GM21528 (cell line): ENCODE data around the gene FAM13C.
"Not testable (repeated sequence)": the region's sequence is repeated elsewhere in the genome, so short reads cannot be mapped to it uniquely, and the experiment has no call there.

Experiments used
- ATAC-seq: cut with Tn5 transposase; IDR thresholded peaks from one replicate; pipeline ENCODE4 v1.9.1; 2021; ENCODE audit warnings: mild to moderate bottlenecking, moderate library complexity; ENCODE audit not compliant: unreplicated experiment, low FRiP score

The FAM13C gene

GRCh38 chr10:59362144-59362958, at the start of gene FAM13C:
Gene FAM13C, minus strand, starts transcription at chr10:59362549. Its CDS starts 89 bp downstream, at chr10:59362460.
- no peak for ATAC-seq

- ATAC-seq, result no peak
These were observed 42.9 kb upstream of the FAM13C start for GRCh38 chr10:59405235-59405634.

- ATAC-seq, result no peak
These were observed 37.9 kb upstream of the FAM13C start for GRCh38 chr10:59400214-59400613.

- not testable (repeated sequence) for ATAC-seq
These were observed 37.0 kb upstream of the FAM13C start for GRCh38 chr10:59399329-59399728.

- ATAC-seq, result no peak
These were observed 35.6 kb upstream of the FAM13C start for GRCh38 chr10:59397961-59398360.

- no peak for ATAC-seq
These were observed 33.6 kb upstream of the FAM13C start for GRCh38 chr10:59395984-59396383.

- ATAC-seq, result no peak
These were observed 31.0 kb upstream of the FAM13C start for GRCh38 chr10:59393349-59393748.

GRCh38 chr10:59391060-59391459, 28.7 kb upstream of the FAM13C start:
- no peak for ATAC-seq

- ATAC-seq, result no peak
These were observed 26.3 kb upstream of the FAM13C start for GRCh38 chr10:59388671-59388976.

- ATAC-seq, result no peak
These were observed 25.8 kb upstream of the FAM13C start for GRCh38 chr10:59387951-59388670.

GRCh38 chr10:59384761-59385160, 22.4 kb upstream of the FAM13C start:
- ATAC-seq, result no peak

GRCh38 chr10:59383908-59384307, 21.6 kb upstream of the FAM13C start:
- no peak for ATAC-seq

- no peak for ATAC-seq
These were observed 21.1 kb upstream of the FAM13C start for GRCh38 chr10:59383436-59383835.

- no peak for ATAC-seq
These were observed 20.5 kb upstream of the FAM13C start for GRCh38 chr10:59382831-59383295.

GRCh38 chr10:59381687-59382086, 19.3 kb upstream of the FAM13C start:
- no peak for ATAC-seq

- no peak for ATAC-seq
These were observed 14.5 kb upstream of the FAM13C start for GRCh38 chr10:59376846-59377245.

- ATAC-seq, result no peak
These were observed 13.6 kb upstream of the FAM13C start for GRCh38 chr10:59375990-59376389.

GRCh38 chr10:59374916-59375315, 12.6 kb upstream of the FAM13C start:
- ATAC-seq, result no peak

GRCh38 chr10:59373071-59373470, 10.7 kb upstream of the FAM13C start:
- no peak for ATAC-seq

GRCh38 chr10:59372543-59372942, 10.2 kb upstream of the FAM13C start:
- no peak for ATAC-seq

GRCh38 chr10:59366290-59366689, 3.9 kb upstream of the FAM13C start:
- ATAC-seq, result no peak

- ATAC-seq, result no peak
These were observed 1.2 kb upstream of the FAM13C start for GRCh38 chr10:59363446-59363958.
